Fibroblast of mammary gland (primary cell): ENCODE data around the gene FGF14.

ENCODE experiments used
- DNase-seq: peaks from one replicate; pipeline ENCODE4 v3.0.0-alpha.2; 2010; ENCODE audit warnings: low read depth
- H3K4me3 ChIP-seq: 2 replicates; pipeline ENCODE4 v1.5.1; 2011; ENCODE audit warnings: low read depth, mild to moderate bottlenecking, low read length, moderate library complexity; ENCODE audit not compliant: control insufficient read depth
- TF ChIP-seq, protein P1 (sequence below): conservative IDR thresholded peaks from 2 replicates; pipeline ENCODE4 v1.5.1; 2011; ENCODE audit warnings: low read depth, low read length, inconsistent platforms; ENCODE audit not compliant: control insufficient read depth, insufficient read depth

Gene FGF14

DNA sequence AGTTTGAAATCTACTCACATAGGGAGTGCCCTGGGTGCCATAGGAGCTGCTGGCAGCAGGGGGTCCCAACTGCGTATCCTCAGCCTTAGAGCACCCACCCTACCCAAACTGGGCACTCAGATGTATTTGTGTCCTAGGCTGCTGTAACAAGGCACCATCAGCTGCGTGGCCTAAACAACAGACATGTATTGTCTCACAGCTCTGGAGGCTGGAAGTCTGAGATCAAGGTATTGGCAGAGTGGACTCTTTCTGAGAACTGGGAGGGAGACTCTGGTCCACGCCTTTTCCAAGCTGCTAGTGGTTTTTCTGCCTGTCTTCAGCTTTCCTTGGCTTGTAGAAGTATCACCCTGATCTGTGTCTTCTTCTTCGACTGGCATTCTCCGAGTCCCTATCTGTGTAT lies 83.6 kb downstream of the FGF14 start:
- no peak overlapping the region for H3K4me3 ChIP-seq
- DNase-seq: no peak
- TF ChIP-seq, protein P1, sequence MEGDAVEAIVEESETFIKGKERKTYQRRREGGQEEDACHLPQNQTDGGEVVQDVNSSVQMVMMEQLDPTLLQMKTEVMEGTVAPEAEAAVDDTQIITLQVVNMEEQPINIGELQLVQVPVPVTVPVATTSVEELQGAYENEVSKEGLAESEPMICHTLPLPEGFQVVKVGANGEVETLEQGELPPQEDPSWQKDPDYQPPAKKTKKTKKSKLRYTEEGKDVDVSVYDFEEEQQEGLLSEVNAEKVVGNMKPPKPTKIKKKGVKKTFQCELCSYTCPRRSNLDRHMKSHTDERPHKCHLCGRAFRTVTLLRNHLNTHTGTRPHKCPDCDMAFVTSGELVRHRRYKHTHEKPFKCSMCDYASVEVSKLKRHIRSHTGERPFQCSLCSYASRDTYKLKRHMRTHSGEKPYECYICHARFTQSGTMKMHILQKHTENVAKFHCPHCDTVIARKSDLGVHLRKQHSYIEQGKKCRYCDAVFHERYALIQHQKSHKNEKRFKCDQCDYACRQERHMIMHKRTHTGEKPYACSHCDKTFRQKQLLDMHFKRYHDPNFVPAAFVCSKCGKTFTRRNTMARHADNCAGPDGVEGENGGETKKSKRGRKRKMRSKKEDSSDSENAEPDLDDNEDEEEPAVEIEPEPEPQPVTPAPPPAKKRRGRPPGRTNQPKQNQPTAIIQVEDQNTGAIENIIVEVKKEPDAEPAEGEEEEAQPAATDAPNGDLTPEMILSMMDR: no peak

DNA sequence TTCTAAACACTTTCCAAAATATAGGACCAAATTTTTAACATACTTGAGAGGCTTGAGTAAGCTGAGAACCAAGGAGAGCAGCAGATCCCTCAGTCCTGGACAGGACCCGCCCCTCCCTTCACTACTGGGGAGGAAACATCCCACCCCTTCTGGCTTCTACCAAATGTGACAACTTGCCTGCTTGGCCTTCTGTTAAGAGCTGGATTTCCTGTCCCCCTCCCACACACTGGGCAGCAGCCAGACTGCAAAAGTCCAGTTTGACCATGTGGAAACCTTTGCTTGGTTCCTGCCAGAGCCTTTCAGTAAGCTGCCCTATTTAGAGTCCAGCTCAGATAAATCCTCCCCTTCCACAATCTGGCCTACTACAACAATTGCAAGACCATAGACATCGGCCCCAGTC lies 84.3 kb downstream of the FGF14 start:
- no peak overlapping the region for H3K4me3 ChIP-seq
- TF ChIP-seq, protein P1: no peak
- peak; percentile 90 for DNase-seq

DNA sequence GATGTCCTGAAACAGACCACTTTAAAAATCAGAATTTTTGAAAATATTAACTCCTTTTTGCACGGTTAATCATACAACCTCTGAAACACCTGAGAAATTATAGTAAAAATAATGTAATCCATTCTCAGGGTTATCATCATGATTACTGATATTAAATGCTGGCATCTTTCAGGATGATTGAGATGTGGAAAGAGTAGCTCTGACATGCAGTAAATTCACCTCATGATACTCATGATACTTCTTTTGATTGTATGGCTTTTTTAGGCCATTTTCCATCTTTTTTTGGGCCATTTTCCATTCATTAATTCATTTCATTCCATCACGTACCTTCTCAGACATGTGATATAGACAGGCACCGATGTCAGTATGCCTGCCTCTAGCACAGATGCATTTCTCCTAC lies 85.1 kb downstream of the FGF14 start:
- TF ChIP-seq, protein P1: no peak
- no peak for DNase-seq
- no peak overlapping the region for H3K4me3 ChIP-seq

- TF ChIP-seq, protein P1: no peak
These were observed 89.0 kb downstream of the FGF14 start for GRCh38 chr13:102312841-102313240.

DNA sequence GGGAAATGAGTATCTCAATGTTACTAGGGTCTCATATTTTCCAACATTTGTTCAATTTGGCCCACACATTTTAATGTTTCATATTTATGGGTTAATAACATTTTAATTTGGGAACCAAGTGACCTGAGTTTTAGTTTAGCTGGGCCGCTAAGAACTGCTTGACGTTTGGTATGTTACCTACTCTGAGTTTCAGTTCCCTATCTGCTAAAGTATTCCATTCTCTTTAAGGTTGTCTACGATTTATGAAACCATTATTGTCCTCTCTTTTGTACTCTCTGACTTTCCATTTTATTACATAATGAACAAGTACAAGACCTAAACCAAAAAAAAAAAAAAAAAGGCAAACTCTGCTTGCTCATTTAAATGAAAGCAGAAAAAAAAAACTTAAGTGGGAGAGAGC lies 89.9 kb downstream of the FGF14 start:
- TF ChIP-seq, protein P1: no peak
- no peak for DNase-seq
- H3K4me3 ChIP-seq: no peak overlapping the region

More at GRCh38 chr13:102312841-102313240, 89.0 kb downstream of the FGF14 start:
- no peak overlapping the region for H3K4me3 ChIP-seq
- DNase-seq: no peak

DNA sequence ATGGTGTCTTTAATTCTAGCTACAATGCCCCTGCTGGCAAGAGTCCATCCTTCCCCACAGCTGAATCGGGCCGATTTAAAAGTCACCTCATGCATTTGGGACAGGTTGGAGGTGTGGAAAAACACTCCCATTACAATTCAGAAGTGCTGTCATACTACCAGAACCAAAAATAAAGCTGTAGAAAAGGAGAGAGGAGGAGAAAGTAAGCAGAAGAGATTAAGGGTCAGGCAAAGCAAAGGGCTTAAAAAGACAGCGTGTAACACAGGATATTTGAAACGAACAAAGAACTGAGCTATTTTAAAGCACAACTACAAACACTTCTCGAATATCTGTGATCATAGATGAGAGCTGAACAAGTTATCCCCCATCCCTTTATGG lies 90.4 kb downstream of the FGF14 start:
- TF ChIP-seq, protein P1: no peak
- DNase-seq: no peak

More for the DNA sequence above, 90.4 kb downstream of the FGF14 start:
- no peak overlapping the region for H3K4me3 ChIP-seq
